ENCODE results near the gene AKR7A2.

DNA sequence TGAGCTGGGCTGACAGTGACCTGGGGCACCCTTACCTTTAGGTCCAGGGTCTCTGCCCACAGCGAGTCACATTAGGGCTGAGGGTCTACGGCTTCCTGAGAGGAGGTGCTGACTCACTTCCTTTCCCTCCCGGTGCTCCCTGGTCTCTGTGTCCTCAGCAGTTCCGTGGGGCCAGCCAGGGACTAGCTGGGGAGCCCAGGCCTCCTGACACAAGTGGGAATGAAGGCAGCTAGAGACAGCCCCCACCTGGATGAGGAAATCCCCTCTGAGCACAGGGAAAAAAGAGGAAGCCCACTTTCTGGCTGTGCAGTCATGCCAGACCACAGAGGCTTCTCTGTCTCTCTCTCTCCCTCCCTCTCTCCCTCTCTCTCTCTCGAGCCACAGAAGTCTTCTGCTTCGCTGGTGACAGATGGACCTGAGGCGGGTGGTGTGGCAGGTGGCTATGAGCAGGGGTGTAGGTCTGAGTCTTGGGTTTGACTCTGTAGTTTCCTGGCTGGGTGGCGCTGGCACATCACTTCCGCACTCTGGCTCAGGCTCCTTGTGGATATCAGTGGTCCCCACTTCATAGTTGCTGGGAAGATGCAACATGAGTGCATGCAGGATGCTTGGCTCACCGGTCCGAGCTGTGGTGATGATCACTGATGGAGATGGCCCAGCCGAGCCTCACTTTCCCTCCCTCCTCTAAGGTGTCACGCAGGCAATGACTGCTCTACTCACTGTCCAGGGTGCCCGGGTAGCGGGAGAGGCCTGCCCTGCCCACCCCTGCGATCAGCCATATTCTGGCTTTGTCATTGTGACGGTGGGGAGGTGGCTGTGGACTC, 3.6 kb upstream of the AKR7A2 start:
- TF ChIP-seq, protein P1, sequence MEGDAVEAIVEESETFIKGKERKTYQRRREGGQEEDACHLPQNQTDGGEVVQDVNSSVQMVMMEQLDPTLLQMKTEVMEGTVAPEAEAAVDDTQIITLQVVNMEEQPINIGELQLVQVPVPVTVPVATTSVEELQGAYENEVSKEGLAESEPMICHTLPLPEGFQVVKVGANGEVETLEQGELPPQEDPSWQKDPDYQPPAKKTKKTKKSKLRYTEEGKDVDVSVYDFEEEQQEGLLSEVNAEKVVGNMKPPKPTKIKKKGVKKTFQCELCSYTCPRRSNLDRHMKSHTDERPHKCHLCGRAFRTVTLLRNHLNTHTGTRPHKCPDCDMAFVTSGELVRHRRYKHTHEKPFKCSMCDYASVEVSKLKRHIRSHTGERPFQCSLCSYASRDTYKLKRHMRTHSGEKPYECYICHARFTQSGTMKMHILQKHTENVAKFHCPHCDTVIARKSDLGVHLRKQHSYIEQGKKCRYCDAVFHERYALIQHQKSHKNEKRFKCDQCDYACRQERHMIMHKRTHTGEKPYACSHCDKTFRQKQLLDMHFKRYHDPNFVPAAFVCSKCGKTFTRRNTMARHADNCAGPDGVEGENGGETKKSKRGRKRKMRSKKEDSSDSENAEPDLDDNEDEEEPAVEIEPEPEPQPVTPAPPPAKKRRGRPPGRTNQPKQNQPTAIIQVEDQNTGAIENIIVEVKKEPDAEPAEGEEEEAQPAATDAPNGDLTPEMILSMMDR (IDR thresholded peaks at IDR 0.05) = no peak
- TF ChIP-seq POLR2A (IDR thresholded peaks at IDR 0.05) = no peak

Measured in testis (tissue), 2 donors.